Adrenal gland (tissue), 12 donors: ENCODE measurements around the gene ZNF488. TPM values are rescaled to one million over a fixed set of nuclear protein-coding genes. Genes with fewer than 3 reads are reported as not detected.

ENCODE experiments used
- DNase-seq, 7 donors: peaks; one replicate each; pipeline ENCODE4 v3.0.0-alpha.2; 2019 to 2020
- H3K27ac ChIP-seq, 5 donors: fragments of 200-600 bp; sonication (generic) in 4 of 5; 1 replicate in 3 of 5; 2 replicates in 2 of 5; pipeline versions ENCODE4 v1.5.1 to v1.8.0; 2016 to 2020; ENCODE audit warnings: mild to moderate bottlenecking in 1 of 5
- H3K27me3 ChIP-seq: fragments of 200-600 bp; 2 replicates; pipeline ENCODE4 v1.8.0; 2021
- H3K36me3 ChIP-seq, 2 donors: fragments of 200-600 bp; replicated peaks in 1 of 2; 1 replicate in 1 of 2; 2 replicates in 1 of 2; pipeline versions ENCODE4 v1.5.1 to v1.8.0; 2018 to 2022
- H3K4me1 ChIP-seq, 2 donors: fragments of 200-600 bp; replicated peaks in 1 of 2; 1 replicate in 1 of 2; 2 replicates in 1 of 2; pipeline versions ENCODE4 v1.5.1 to v1.8.0; 2018 to 2021
- H3K4me3 ChIP-seq, 4 donors: fragments of 200-600 bp; sonication (generic) in 3 of 4; one replicate each; pipeline ENCODE4 v1.5.1; 2016 to 2018
- H3K9me3 ChIP-seq, 3 donors: fragments of 200-600 bp; sonication (generic) in 1 of 3; replicated peaks in 1 of 3; 1 replicate in 2 of 3; 2 replicates in 1 of 3; pipeline versions ENCODE4 v1.5.1 to v1.8.0; 2016 to 2021
- POLR2A ChIP-seq, 2 donors: fragments of 450-650 bp; IDR thresholded peaks; one replicate each; pipeline ENCODE4 v1.6.1; 2017; ENCODE audit warnings: antibody characterized with exemption in 2 of 2, mild to moderate bottlenecking in 2 of 2, moderate library complexity in 1 of 2
- WGBS, 4 donors: extraction: QIAGEN DNeasy Blood & Tissue Kit in 2 of 4; methylation state at CpG; one replicate each; pipeline versions ENCODE4 v1.1.5 to v1.1.7; 2013 to 2017; 5-methylcytosine and 5-hydroxymethylcytosine counted together
- intact Hi-C, 2 donors: fragments of 100-400 bp; cut with DNase I; formaldehyde crosslinking; loops; one replicate each; pipeline versions ENCODE4 v1.14.1 to v1.15.0; 2022 to 2023
- polyA plus RNA-seq, 3 donors: library from polyadenylated mRNA; stranded (reverse); fragments of 200-250 nt in 2 of 3; fragments of 350-450 nt in 1 of 3; fragmentation: Illumina TruSeq in 1 of 3; extraction: RNeasy Lipid Tissue Mini Kit (QIAGEN cat#74804) in 1 of 3; gene quantifications; one replicate each; pipeline ENCODE4 v1.2.3, GENCODE V29; 2013 to 2014
- total RNA-seq, 9 donors: library from RNA; depleted of rRNA in 4 of 9; stranded (reverse); fragments of >200 nt in 4 of 9; fragments of 120-200 nt in 1 of 9; fragmentation: NEBNext Ultra II Directional in 1 of 9; extraction: Animal tissue kit (Norgen Biotek cat#: 25700) in 1 of 9; gene quantifications; one replicate each; pipeline versions ENCODE4 v1.1.0 to v1.2.4, GENCODE V29; 2013 to 2023
- TF ChIP-seq, protein P1 (sequence below), 6 experiments: fragments of 450-650 bp in 4 of 6; fragments of 200-600 bp in 2 of 6; sonication (generic) in 1 of 6; IDR thresholded peaks; 1 replicate in 5 of 6; 2 replicates in 1 of 6; pipeline versions ENCODE4 v1.5.1 to v1.8.0; 2016 to 2021; ENCODE audit warnings: antibody characterized with exemption in 6 of 6, mild to moderate bottlenecking in 2 of 6, moderate library complexity in 1 of 6
- donor health status: healthy with polysubstance abuse.
- donor health status: Bipolar disorder and iron deficiency.
- donor health status: DM: yes; HTN: yes; CAD: no.
- donor health status: DM: no; HTN: no; CAD: no.
- donor health status: DM: no; HTN: no; CAD: no.
- donor health status: DM: yes; HTN: yes; CAD: no.

ZNF488 gene
- total and polyA plus RNA-seq, 12 donors: 0.03 to 0.20 (median 0.11) TPM; not detected in 3

DNA sequence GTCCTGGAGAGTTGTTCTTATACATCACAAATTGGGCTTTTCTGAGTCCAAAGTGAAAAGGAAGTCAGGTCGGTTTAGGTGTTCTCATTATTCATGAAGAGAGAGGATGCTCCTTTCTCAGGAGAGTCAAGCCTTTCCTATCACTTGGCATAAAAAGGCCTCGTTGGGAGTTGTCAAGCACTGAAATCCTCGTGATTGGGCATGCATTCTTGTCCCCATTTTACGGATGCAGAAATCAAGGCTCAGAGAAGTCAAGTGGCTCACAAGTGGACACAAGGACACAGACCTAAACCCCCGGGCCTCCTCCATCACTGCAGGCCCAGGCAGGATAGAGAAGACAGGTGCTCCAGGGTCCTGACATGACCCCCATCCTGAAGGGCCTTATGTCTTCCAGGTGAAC is 27.4 kb downstream of the ZNF488 start:
- Histone ChIP-seq H3K27ac (no peak overlapping the region), H3K4me1 (no peaks in the 10 kb centered on the region), H3K27me3 (no peaks in the 10 kb centered on the region), H3K36me3 (no peaks in the 10 kb centered on the region), H3K9me3 (no peaks in the 10 kb centered on the region), H3K4me3 (no peak overlapping the region)
- intact Hi-C loops: no loop called here
- DNase-seq: no peak
- TF ChIP-seq, protein P1, sequence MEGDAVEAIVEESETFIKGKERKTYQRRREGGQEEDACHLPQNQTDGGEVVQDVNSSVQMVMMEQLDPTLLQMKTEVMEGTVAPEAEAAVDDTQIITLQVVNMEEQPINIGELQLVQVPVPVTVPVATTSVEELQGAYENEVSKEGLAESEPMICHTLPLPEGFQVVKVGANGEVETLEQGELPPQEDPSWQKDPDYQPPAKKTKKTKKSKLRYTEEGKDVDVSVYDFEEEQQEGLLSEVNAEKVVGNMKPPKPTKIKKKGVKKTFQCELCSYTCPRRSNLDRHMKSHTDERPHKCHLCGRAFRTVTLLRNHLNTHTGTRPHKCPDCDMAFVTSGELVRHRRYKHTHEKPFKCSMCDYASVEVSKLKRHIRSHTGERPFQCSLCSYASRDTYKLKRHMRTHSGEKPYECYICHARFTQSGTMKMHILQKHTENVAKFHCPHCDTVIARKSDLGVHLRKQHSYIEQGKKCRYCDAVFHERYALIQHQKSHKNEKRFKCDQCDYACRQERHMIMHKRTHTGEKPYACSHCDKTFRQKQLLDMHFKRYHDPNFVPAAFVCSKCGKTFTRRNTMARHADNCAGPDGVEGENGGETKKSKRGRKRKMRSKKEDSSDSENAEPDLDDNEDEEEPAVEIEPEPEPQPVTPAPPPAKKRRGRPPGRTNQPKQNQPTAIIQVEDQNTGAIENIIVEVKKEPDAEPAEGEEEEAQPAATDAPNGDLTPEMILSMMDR (IDR thresholded peaks at IDR 0.05): no peak
- TF ChIP-seq POLR2A (IDR thresholded peaks at IDR 0.05): no peak
- 67 to 84% (median 82%) methylated on average over 5 of the region's 5 CpGs for WGBS, 4 donors

DNA sequence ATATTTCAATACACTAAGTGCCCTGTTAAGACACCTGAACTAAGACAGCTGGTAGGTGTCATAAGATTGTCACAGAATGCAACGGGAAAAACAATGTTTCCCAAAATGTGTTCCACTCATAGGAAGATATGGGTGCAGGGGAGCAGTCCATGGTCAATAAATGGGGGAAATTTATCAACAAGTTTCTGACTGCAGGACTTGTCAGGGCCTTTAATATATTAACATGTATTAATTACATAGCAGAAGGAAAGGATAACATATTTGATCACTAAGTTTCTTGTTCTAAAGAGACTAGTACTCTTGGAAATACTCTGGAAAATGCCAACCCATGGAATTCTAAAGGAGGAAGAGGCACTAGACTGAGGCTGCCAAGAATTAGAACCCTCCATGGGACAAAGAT is 29.2 kb downstream of the ZNF488 start:
- H3K9me3 ChIP-seq: no peaks in the 10 kb centered on the region
- TF ChIP-seq POLR2A (IDR thresholded peaks at IDR 0.05): no peak
- TF ChIP-seq, protein P1 (IDR thresholded peaks at IDR 0.05): no peak
- no peak overlapping the region for H3K4me3 ChIP-seq
- H3K4me1 ChIP-seq: no peaks in the 10 kb centered on the region
- intact Hi-C loops: no loop called here
- no peaks in the 10 kb centered on the region for H3K36me3 ChIP-seq
- no peak overlapping the region for H3K27ac ChIP-seq
- WGBS, 4 donors: 72 to 96% (median 81%) methylated on average over 1 of the region's 1 CpG
- H3K27me3 ChIP-seq: no peaks in the 10 kb centered on the region
- no peak for DNase-seq

DNA sequence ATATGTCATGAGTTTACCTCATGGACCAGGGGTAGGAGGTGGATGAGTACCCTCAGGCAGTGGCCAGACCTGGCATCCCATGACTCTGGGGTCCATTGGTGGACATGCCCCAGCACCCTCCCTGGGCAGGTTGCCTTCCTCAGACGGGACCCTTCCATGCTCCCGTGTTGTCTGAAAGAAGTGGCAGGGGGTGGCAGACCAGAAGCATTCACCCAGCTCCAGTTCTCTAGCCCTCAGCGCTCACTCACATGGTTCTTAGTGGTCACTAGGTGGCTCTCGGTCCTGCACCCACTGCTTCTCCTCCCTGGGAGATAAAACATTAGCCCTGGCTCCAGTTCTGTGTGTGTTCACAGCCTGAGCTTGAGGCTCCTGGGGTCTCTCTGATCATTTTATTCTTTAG is 29.9 kb downstream of the ZNF488 start:
- no peak for DNase-seq
- Histone ChIP-seq H3K4me3 (no peak overlapping the region), H3K4me1 (no peaks in the 10 kb centered on the region), H3K9me3 (no peaks in the 10 kb centered on the region), H3K36me3 (no peaks in the 10 kb centered on the region), H3K27me3 (no peaks in the 10 kb centered on the region), H3K27ac (no peak overlapping the region)
- intact Hi-C loops: no loop called here
- 75 to 79% (median 76%) methylated on average over 2 to 4 of the region's 4 CpGs; no CpG with 5 or more reads in 1 of the 4 donors for WGBS, 4 donors
- no peak for TF ChIP-seq POLR2A (IDR thresholded peaks at IDR 0.05)
- TF ChIP-seq, protein P1 (IDR thresholded peaks at IDR 0.05): no peak

DNA sequence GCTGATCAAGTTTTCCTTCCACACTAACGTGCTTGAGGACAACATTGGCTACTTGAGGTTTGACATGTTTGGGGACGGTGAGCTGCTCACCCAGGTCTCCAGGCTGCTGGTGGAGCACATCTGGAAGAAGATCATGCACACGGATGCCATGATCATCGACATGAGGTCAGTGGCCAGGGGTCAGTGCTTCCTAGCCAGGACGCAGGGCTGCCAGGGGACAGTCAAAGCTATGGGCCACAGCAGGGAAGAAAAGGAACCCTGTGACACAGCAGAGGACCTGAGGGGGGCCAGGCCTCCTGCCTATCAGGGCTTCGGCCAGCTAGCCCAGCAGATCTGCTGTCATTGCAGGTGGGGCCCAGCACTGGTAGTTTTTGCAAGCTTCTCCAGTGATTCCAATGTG is 30.7 kb downstream of the ZNF488 start:
- no peak overlapping the region for H3K4me3 ChIP-seq
- TF ChIP-seq, protein P1 (IDR thresholded peaks at IDR 0.05): no peak
- TF ChIP-seq POLR2A (IDR thresholded peaks at IDR 0.05): no peak
- WGBS, 4 donors: 82 to 97% (median 91%) methylated on average over 3 to 6 of the region's 6 CpGs
- no peaks in the 10 kb centered on the region for H3K36me3 ChIP-seq
- intact Hi-C loops: no loop called here
- H3K27me3 ChIP-seq: no peaks in the 10 kb centered on the region
- H3K9me3 ChIP-seq: no peaks in the 10 kb centered on the region
- no peak for DNase-seq
- no peaks in the 10 kb centered on the region for H3K4me1 ChIP-seq
- no peak overlapping the region for H3K27ac ChIP-seq
